Stimulated activated CD8-positive, alpha-beta memory T cell treated with anti-CD3 and anti-CD28 coated beads, Interleukin-12 subunit alpha, Interleukin-12 subunit beta, amount 100 ng/mL, for 1 hour (primary cell): ENCODE results near the gene FAM171A2.
"Not testable (repeated sequence)": the region's sequence is repeated elsewhere in the genome, so short reads cannot be mapped to it uniquely, and the experiment has no call there.

Experiments used
- DNase-seq: peaks from one replicate; pipeline ENCODE4 v3.0.0-alpha.2; 2020; ENCODE audit warnings: low read depth

Gene FAM171A2

GRCh38 chr17:44345454-44346026 lies 18.1 kb downstream of the FAM171A2 start:
- DNase-seq, result peak; percentile 27

GRCh38 chr17:44344939-44345453 lies 18.7 kb downstream of the FAM171A2 start, which contains the start of gene GRN:
Gene GRN, plus strand, starts transcription at chr17:44345302. Its CDS starts 3,863 bp downstream, at chr17:44349165.
- DNase-seq, result peak; percentile 69

GRCh38 chr17:44343510-44344209 lies 20.0 kb downstream of the FAM171A2 start:
- DNase-seq, result no peak

- DNase-seq, result not testable (repeated sequence)
Observed at GRCh38 chr17:44340553-44340952, 23.1 kb downstream of the FAM171A2 start.

- no peak for DNase-seq
Observed at GRCh38 chr17:44338702-44339101, 25.0 kb downstream of the FAM171A2 start.

GRCh38 chr17:44335968-44336367 lies 27.7 kb downstream of the FAM171A2 start:
- no peak for DNase-seq

GRCh38 chr17:44335564-44335963 lies 28.1 kb downstream of the FAM171A2 start:
- DNase-seq, result no peak

GRCh38 chr17:44334727-44335126 lies 28.9 kb downstream of the FAM171A2 start:
- DNase-seq, result no peak

GRCh38 chr17:44334315-44334714 lies 29.3 kb downstream of the FAM171A2 start:
- no peak for DNase-seq

GRCh38 chr17:44333371-44333770 lies 30.3 kb downstream of the FAM171A2 start:
- no peak for DNase-seq

- DNase-seq, result peak; percentile 45
Observed at GRCh38 chr17:44331249-44331760, 32.3 kb downstream of the FAM171A2 start.

GRCh38 chr17:44330263-44330662 lies 33.4 kb downstream of the FAM171A2 start:
- not testable (repeated sequence) for DNase-seq

- DNase-seq, result not testable (repeated sequence)
Observed at GRCh38 chr17:44329516-44329915, 34.1 kb downstream of the FAM171A2 start.

GRCh38 chr17:44327715-44328449 lies 35.8 kb downstream of the FAM171A2 start:
- no peak for DNase-seq

- peak; percentile 92 for DNase-seq
Observed at GRCh38 chr17:44326861-44327444, 36.7 kb downstream of the FAM171A2 start.

- peak; percentile 90 for DNase-seq
Observed at GRCh38 chr17:44324571-44325275, 38.9 kb downstream of the FAM171A2 start, which contains the start of gene SLC25A39. Gene SLC25A39, minus strand, starts transcription at chr17:44324823. Its CDS starts 1,261 bp downstream, at chr17:44323562.

- no peak for DNase-seq
Observed at GRCh38 chr17:44324092-44324570, 39.5 kb downstream of the FAM171A2 start.

GRCh38 chr17:44323359-44324091 lies 40.1 kb downstream of the FAM171A2 start:
- DNase-seq, result no peak

GRCh38 chr17:44322236-44322895 lies 41.3 kb downstream of the FAM171A2 start:
- DNase-seq, result no peak
